ENCODE data around the gene CUL2.
"Not testable (repeated sequence)": the region's sequence is repeated elsewhere in the genome, so short reads cannot be mapped to it uniquely, and the experiment has no call there.

Gene CUL2

DNA sequence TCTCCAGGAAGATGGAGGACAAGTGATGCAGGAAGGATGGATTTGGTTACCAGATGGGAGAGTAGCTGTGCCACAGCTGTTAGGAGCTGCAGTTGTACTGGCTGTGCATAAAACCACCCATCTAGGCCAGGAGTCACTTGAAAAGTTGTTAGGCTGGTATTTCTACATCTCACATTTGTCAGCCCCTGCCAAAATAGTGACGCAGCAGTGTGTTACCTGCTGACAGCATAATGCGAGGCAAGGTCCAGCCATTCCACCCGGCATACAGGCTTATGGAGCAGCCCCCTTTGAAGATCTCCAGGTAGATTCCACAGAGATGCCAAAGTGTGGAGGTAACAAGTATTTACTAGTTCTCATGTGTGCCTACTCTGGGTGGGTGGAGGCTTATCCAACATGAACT, 116.4 kb downstream of the CUL2 start:
- DNase-seq: not testable (repeated sequence)

DNA sequence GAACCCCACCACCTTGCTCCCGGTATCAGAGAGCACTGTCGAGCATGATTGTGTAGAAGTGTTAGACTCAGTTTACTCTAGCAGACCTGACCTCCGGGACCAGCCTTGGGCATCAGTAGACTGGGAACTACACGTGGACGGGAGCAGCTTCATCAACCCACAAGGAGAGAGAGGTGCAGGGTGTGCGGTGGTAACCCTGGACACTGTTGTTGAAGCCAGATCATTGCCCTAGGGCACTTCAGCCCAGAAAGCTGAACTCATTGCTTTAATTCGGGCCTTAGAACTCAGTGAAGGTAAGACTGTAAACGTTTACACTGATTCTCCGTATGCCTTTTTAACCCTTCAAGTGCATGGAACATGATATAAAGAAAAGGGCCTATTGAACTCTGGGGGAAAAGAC, 117.0 kb downstream of the CUL2 start:
- DNase-seq: not testable (repeated sequence)

DNA sequence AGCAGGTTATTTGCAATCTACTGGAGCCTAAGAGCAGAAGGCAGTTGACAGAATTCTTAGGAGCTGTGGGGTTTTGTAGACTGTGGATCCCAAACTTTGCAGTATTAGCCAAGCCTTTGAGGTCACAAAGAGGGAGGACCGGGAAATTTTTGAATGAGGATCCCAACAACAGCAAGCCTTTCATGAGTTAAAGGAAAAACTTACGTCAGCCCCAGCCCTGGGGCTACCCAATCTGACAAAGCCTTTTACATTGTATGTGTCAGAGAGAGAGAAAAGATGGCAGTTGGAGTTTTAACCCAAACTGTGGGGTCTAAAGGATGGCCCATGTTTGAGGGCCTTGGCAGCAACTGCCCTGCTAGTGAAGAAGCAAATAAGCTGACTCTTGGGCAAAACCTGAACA, 117.5 kb downstream of the CUL2 start:
- DNase-seq: not testable (repeated sequence)

DNA sequence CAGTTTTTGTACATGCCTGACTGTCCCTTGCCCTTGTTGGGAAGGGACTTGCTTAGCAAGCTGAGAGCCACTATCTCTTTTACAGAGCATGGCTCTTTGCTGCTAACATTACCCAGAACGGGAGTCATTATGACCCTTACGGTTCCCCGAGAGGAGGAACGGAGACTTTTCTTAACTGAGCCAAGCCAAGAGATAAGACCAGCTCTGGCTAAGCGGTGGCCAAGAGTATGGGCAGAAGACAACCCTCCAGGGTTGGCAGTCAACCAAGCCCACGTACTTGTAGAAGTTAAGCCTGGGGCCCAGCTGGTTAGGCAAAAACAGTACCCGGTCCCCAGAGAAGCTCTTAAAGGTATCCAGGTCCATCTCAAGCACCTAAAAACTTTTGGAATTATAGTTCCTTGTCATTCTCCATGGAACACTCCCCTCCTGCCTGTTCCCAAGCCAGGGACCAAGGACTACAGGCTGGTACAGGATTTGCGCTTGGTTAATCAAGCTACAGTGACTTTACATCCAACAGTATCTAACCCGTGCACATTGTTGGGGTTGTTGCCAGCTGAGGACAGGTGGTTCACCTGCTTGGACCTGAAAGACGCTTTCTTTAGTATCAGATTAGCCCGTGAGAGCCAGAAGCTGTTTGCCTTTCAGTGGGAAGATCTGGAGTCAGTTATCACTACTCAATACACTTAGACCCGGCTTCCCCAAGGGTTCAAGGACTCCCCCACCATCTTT, 118.4 kb downstream of the CUL2 start:
- DNase-seq: not testable (repeated sequence)

DNA sequence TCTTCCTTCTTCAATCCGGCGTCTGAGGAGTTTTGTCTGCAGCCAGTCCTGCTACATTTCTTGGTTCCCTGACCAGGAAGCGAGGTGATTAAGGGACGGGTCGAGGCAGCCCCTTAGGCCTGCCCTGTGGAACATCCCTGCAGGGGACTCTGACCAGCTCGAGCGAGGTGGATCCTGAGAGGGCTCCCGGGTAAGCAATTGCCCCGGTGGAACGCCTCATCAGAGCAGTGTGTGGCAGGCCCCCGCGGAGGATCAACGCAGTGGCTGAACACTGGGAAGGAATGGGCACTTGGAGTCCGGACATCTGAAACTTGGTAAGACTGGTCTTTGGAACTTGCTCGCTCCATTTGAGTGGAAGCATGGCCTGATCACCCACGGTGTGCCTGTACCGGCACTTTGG, 121.0 kb downstream of the CUL2 start:
- DNase-seq: no peak

DNA sequence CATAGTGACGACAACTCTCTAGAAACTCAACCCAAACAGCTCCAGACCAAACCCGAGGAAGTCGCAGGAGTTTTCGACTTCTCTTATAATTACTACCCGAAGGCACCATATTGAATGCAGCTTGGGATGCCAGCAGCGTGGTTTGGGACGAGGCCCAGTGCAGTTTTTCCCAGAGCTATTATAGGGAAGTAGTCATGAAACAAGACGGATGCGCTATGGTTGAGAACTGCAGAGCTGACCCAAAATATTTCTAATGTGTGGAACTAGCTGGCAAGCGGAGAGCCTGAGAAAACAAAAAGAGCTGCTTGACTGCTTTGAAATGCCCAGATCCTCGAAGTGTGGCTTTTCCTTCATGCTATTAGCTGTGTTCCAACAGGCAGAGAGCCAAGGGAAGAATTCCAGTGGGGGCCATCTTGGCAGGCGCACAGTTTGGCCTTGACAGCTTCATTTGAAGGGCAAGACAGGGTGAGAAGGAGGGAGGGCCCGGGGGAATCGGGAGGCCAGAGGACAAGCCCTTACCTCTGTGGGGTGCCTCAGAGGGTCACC, 122.7 kb downstream of the CUL2 start:
- DNase-seq: no peak

DNA sequence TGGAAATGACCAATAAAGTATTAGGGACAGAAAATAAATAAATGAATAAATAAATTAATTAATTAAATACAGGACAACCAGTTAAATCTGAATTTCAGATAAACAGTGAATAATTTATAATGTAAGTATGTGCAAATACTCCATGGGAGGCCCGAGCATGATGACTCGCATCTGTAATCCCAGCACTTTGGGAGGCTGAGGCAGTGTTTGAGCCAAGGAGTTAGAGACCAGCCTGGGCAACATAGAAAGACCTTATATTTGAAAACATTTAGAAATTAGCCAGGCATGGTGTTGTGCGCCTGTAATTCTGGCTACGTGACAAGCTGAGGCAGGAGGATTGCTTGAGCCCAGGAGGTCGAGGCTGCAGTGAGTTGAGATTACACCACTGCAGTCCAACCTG, 123.7 kb downstream of the CUL2 start:
- no peak for DNase-seq

DNA sequence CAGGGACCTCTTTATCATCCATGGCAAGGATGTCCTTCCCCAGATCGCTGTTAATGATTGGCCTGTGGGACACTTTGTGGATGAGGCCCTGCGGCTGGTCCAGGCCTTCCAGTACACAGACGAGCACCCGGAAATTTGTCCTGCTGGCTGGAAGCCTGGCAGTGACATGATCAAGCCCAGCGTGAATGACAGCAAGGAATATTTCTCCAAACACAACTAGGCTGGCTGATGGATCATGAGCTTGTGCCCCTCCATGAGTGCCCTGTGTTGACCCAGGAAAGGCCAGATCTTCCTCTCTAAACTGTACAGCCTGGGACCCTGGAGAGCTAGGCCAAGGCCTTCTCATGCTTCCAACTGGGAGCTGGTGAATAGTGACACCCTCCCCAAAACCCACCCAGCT, 124.1 kb downstream of the CUL2 start:
- DNase-seq: no peak

DNA sequence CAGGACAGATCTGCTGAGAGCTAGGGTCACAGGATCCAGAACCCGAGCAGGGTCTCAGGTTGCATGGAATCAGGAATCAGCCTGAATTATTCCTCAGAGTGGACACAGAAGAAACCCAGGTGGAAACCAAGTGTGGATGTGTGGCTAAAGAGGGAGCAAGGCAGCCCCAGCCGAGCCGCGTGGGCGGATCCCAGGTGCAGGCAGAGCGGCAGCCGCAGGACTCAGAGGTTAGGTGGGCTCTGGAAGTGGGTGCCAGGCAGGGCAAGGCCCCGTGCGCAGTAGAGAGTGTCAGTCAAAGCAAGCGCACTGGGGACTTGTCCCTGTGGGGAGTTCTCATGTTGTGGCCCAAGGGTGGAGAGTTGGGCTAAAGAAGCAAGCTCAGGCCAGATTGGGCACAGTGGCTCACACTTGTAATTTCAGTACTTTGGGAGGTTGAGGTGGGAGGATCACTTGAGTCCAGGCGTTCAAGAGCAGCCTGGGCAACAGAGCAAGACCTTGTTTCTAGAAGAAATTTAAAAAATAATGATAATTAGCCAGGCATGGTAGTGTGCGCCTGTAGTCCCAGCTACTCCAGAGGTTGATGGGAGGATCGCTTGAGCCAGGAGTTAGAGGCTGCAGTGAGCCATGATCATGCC, 125.9 kb downstream of the CUL2 start:
- no peak for DNase-seq

DNA sequence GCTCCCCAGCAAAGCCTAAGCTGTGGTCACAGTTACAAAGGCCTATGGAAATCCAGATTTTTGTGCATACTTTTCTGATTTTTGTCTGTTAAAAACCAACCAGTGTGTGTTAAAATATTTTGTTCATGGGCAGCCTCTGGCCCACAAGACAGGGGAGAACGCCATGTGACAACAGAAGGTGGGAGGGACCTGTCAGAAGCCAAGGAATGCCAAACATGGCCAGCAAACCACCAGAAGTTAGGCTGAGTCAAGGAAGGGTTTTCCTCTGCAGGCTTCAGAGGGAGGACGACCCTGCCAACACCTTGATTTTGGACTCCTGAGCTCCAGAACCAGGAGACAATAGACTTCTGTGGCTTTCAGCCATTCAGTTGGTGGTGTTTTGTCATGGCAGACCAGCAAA, 127.3 kb downstream of the CUL2 start:
- DNase-seq: no peak

DNA sequence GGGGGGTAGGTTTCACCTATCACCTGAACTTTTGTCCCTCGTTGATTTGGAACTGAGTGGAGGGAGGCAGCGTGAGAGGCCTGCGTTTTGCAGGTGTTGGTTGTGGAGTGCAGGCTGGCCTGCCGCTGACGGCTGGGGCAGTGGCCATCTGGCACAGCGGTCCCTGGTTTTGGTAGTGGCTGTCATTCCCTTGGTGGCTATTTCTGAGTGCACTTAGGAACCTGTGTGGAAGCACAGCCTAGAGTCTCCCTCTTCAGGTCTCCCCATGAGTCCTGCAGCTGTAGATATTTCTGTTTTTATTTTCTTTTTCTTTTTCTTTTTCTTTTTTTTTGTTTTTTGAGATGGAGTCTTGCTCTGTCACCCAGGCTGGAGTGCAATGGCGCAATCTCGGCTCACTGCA, 129.2 kb downstream of the CUL2 start:
- no peak for DNase-seq

DNA sequence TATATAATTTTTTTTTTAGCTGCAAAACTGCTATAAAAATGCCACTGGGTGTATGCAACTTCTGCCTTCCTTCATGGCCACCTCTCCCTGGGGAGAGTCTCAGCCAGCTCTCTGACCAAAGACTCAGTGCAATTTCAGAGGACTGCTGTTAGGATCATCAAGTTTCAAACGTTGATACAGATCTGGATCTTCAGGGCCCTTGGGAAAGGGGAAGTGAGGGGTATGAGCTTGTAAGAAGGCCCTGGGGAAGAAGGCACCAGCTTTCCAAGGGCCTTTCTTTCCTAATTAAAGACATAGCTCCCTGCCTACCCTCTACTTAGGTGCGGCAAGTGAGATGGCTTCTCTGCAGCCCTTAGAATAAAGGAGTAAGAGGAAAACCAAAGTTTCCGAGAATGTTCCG, 130.4 kb downstream of the CUL2 start:
- DNase-seq: no peak

DNA sequence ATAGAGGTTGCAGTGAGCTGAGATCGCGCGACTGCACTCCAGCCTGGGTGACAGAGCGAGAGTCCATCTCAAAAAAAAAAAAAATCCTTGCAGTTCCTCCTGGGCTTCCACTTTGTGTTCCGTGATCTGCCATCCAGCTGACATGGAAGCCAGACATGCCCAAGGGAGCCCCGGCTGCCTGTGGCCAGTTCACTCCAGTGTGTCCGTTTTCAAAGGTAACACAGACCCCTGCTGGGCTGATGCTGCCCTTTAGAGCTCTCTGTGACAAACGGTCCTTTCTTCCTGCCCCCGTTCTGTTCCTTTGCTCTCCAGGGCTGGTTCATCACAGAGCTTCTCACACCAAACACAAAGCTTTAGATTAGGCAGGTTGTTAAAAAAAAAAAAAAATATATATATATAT, 130.8 kb downstream of the CUL2 start:
- DNase-seq: no peak
